H9 (cell line): ENCODE measurements around the gene PEPD. TPM values are rescaled to one million over a fixed set of nuclear protein-coding genes. Genes with fewer than 3 reads are reported as not detected.

ENCODE experiments used
- DNase-seq: peaks from one replicate; pipeline ENCODE4 v3.0.0-alpha.2; 2017
- H2AFZ ChIP-seq: one replicate; pipeline ENCODE4 v1.6.1; 2013; ENCODE audit warnings: mild to moderate bottlenecking, low read length, control low read depth, moderate library complexity
- H2AK5ac ChIP-seq: 2 replicates; pipeline ENCODE4 v1.6.1; 2013; ENCODE audit warnings: low read length, control low read depth, mixed read lengths; ENCODE audit not compliant: insufficient read length
- H2BK120ac ChIP-seq: one replicate; pipeline ENCODE4 v1.6.1; 2013; ENCODE audit warnings: low read depth, mild to moderate bottlenecking, low read length, control low read depth, inconsistent platforms; ENCODE audit not compliant: poor library complexity, severe bottlenecking
- H2BK12ac ChIP-seq: 2 replicates; pipeline ENCODE4 v1.6.1; 2013; ENCODE audit warnings: low read length, control low read depth, mixed read lengths, low read depth; ENCODE audit not compliant: insufficient read length
- H2BK15ac ChIP-seq: 2 replicates; pipeline ENCODE4 v1.6.1; 2013; ENCODE audit warnings: low read depth, low read length, control low read depth
- H2BK20ac ChIP-seq: one replicate; pipeline ENCODE4 v1.6.1; 2013; ENCODE audit warnings: low read depth, mild to moderate bottlenecking, low read length, control low read depth, inconsistent platforms; ENCODE audit not compliant: poor library complexity, severe bottlenecking
- H2BK5ac ChIP-seq: 2 replicates; pipeline ENCODE4 v1.6.1; 2013; ENCODE audit warnings: low read length, control low read depth, mixed read lengths; ENCODE audit not compliant: insufficient read length
- H3K14ac ChIP-seq: 2 replicates; pipeline ENCODE4 v1.6.1; 2013; ENCODE audit warnings: low read length, control low read depth; ENCODE audit not compliant: insufficient read depth
- H3K18ac ChIP-seq: 2 replicates; pipeline ENCODE4 v1.6.1; 2013; ENCODE audit warnings: low read depth, mild to moderate bottlenecking, mixed read lengths, low read length, control low read depth; ENCODE audit not compliant: insufficient read length
- H3K23ac ChIP-seq: 2 replicates; pipeline ENCODE4 v1.6.1; 2013; ENCODE audit warnings: low read length, control low read depth, mixed read lengths, low read depth; ENCODE audit not compliant: insufficient read length
- H3K23me2 ChIP-seq: 2 replicates; pipeline ENCODE4 v1.6.1; 2013; ENCODE audit warnings: low read depth, mild to moderate bottlenecking, mixed read lengths, low read length, control low read depth; ENCODE audit not compliant: insufficient read length, poor library complexity, severe bottlenecking
- H3K27ac ChIP-seq: 2 replicates; pipeline ENCODE4 v1.5.1; 2013; ENCODE audit warnings: low read length, control low read depth, mixed read lengths, low read depth; ENCODE audit not compliant: insufficient read length
- H3K27me3 ChIP-seq: 2 replicates; pipeline ENCODE4 v1.6.1; 2013; ENCODE audit warnings: low read length, control low read depth, inconsistent platforms; ENCODE audit not compliant: insufficient read depth
- H3K4ac ChIP-seq: 2 replicates; pipeline ENCODE4 v1.6.1; 2013; ENCODE audit warnings: low read depth, mild to moderate bottlenecking, control low read depth, inconsistent platforms, low read length, moderate library complexity
- H3K4me1 ChIP-seq: 2 replicates; pipeline ENCODE4 v1.6.1; 2013; ENCODE audit warnings: low read length, control low read depth, inconsistent platforms; ENCODE audit not compliant: insufficient read depth
- H3K4me2 ChIP-seq: 2 replicates; pipeline ENCODE4 v1.6.1; 2013; ENCODE audit warnings: low read length, control low read depth, mixed read lengths; ENCODE audit not compliant: insufficient read length, insufficient read depth
- H3K56ac ChIP-seq: 2 replicates; pipeline ENCODE4 v1.6.1; 2013; ENCODE audit warnings: low read depth, mild to moderate bottlenecking, mixed read lengths, low read length, control low read depth; ENCODE audit not compliant: insufficient read length
- H3K79me1 ChIP-seq: 2 replicates; pipeline ENCODE4 v1.6.1; 2013; ENCODE audit warnings: low read depth, mild to moderate bottlenecking, moderate library complexity, low read length, control low read depth, inconsistent platforms; ENCODE audit not compliant: insufficient read depth, poor library complexity, severe bottlenecking
- H3K79me2 ChIP-seq: 2 replicates; pipeline ENCODE4 v1.6.1; 2013; ENCODE audit warnings: low read length, control low read depth, inconsistent platforms; ENCODE audit not compliant: insufficient read depth
- H3K9ac ChIP-seq: 2 replicates; pipeline ENCODE4 v1.6.1; 2013; ENCODE audit warnings: low read length, control low read depth, mixed read lengths; ENCODE audit not compliant: insufficient read length; ENCODE audit errors: extremely low read depth
- H3K9me3 ChIP-seq: one replicate; pipeline ENCODE4 v1.6.1; 2013; ENCODE audit warnings: low read depth, low read length, inconsistent platforms; ENCODE audit not compliant: control insufficient read depth
- H3T11ph ChIP-seq: one replicate; pipeline ENCODE4 v1.6.1; 2013; ENCODE audit warnings: mild to moderate bottlenecking, low read length, control low read depth, inconsistent platforms
- H4K20me1 ChIP-seq: one replicate; pipeline ENCODE4 v1.6.1; 2013; ENCODE audit not compliant: control insufficient read depth, insufficient read length, insufficient read depth
- H4K5ac ChIP-seq: 2 replicates; pipeline ENCODE4 v1.6.1; 2013; ENCODE audit warnings: low read depth, mild to moderate bottlenecking, mixed read lengths, low read length, control low read depth; ENCODE audit not compliant: insufficient read length
- H4K8ac ChIP-seq: replicated peaks from 2 replicates; pipeline ENCODE4 v1.6.1; 2013; ENCODE audit warnings: low read length, control low read depth, mixed read lengths, low read depth; ENCODE audit not compliant: insufficient read length
- H4K91ac ChIP-seq: 2 replicates; pipeline ENCODE4 v1.6.1; 2013; ENCODE audit warnings: low read depth, mild to moderate bottlenecking, moderate library complexity, mixed read lengths, low read length, control low read depth; ENCODE audit not compliant: insufficient read length
- H3K27ac Mint-ChIP-seq, 3 experiments: 2 replicates in 2 of 3; 3 replicates in 1 of 3; pipeline ENCODE4 v1.8.0; 2020 to 2021; ENCODE audit warnings: mixed read lengths in 3 of 3, mild to moderate bottlenecking in 1 of 3, moderate library complexity in 1 of 3
- H3K27me3 Mint-ChIP-seq: 2 replicates; pipeline ENCODE4 v1.8.0; 2021; ENCODE audit warnings: low read depth, mild to moderate bottlenecking, moderate library complexity, mixed read lengths
- H3K36me3 Mint-ChIP-seq, 3 experiments: 2 replicates in 2 of 3; 3 replicates in 1 of 3; pipeline ENCODE4 v1.8.0; 2020 to 2021; ENCODE audit warnings: low read depth in 3 of 3, mixed read lengths in 3 of 3; ENCODE audit not compliant: insufficient read depth in 1 of 3
- H3K4me1 Mint-ChIP-seq, 2 experiments: 2 replicates each; pipeline ENCODE4 v1.8.0; 2020; ENCODE audit warnings: mixed read lengths in 2 of 2
- H3K4me3 Mint-ChIP-seq, 2 experiments: 2 replicates in 1 of 2; 3 replicates in 1 of 2; pipeline ENCODE4 v1.8.0; 2020 to 2021; ENCODE audit warnings: mild to moderate bottlenecking in 2 of 2, mixed read lengths in 2 of 2, moderate library complexity in 1 of 2
- H3K9me3 Mint-ChIP-seq, 2 experiments: 2 replicates in 1 of 2; 3 replicates in 1 of 2; pipeline ENCODE4 v1.8.0; 2020; ENCODE audit warnings: mild to moderate bottlenecking in 2 of 2, mixed read lengths in 2 of 2, moderate library complexity in 1 of 2
- CTCF ChIP-seq: fragments of 200-600 bp; sonication (generic); conservative IDR thresholded peaks from 3 replicates; pipeline ENCODE4 v1.8.0; 2021; ENCODE audit warnings: antibody characterized with exemption, mild to moderate bottlenecking
- WGBS: extraction: QIAGEN DNeasy Blood & Tissue Kit; methylation state at CpG from one replicate; pipeline ENCODE4 v1.1.7; 2013; ENCODE audit warnings: missing lambda C conversion rate, low lambda C conversion rate, mixed read lengths; ENCODE audit not compliant: insufficient read length; ENCODE audit errors: extremely low coverage; 5-methylcytosine and 5-hydroxymethylcytosine counted together
- total RNA-seq: library from RNA; stranded (reverse); gene quantifications from 2 replicates; pipeline ENCODE4 v1.2.1, GENCODE V29; 2021

The PEPD gene
- total RNA-seq, 1 experiment from 2014 or later, result 52.8 TPM

- peaks cover 8 to 9% of the 10 kb centered on the region in 2 experiments; a peak in 3 of 4 replicates for H3K4me1 Mint-ChIP-seq
Measured at GRCh38 chr19:33436360-33437345, 84.9 kb downstream of the PEPD start.

More at GRCh38 chr19:33436360-33437345, 84.9 kb downstream of the PEPD start:
- Histone ChIP-seq H2AK5ac (no peak overlapping the region), H3K18ac (no peak overlapping the region), H4K5ac (no peak overlapping the region), H2BK120ac (no peak overlapping the region), H2BK20ac (no peak overlapping the region), H2AFZ (no peak overlapping the region), H3K56ac (no peak overlapping the region), H3K27me3 (no peaks in the 10 kb centered on the region), H3K14ac (no peak overlapping the region), H3K4me1 (no peaks in the 10 kb centered on the region), H3K79me1 (no peaks in the 10 kb centered on the region), H3K4me2 (no peak overlapping the region), H3K79me2 (no peaks in the 10 kb centered on the region), H3K9ac (no peak overlapping the region), H2BK12ac (no peak overlapping the region), H4K20me1 (no peaks in the 10 kb centered on the region), H2BK5ac (no peak overlapping the region), H4K91ac (no peak overlapping the region), H3K4ac (no peak overlapping the region), H2BK15ac (no peak overlapping the region), H3K27ac (no peak overlapping the region), H3K9me3 (no peaks in the 10 kb centered on the region), H4K8ac (no peak overlapping the region), H3K23ac (no peak overlapping the region), H3T11ph (no peak overlapping the region), H3K23me2 (no peaks in the 10 kb centered on the region)
- WGBS, result no CpG with 5 or more reads among the region's 22 CpGs
- TF ChIP-seq CTCF, result no peak
- H3K27ac Mint-ChIP-seq, result peak overlapping the region in 1 of 3 experiments; percentile 39; a peak in 2 of 7 replicates
- 0 out of 2 replicates have a peak, but pooled peaks cover 3% of the 10 kb centered on the region for H3K27me3 Mint-ChIP-seq
- H3K9me3 Mint-ChIP-seq, result no peaks in the 10 kb centered on the region
- no peak overlapping the region for H3K4me3 Mint-ChIP-seq
- no peak for DNase-seq
- H3K36me3 Mint-ChIP-seq, result no peaks in the 10 kb centered on the region
